ENCODE measurements around the gene LRRC8C. TPM values are rescaled to one million over a fixed set of nuclear protein-coding genes. Genes with fewer than 3 reads are reported as not detected.

Gene LRRC8C
- total and polyA plus RNA-seq, 2 experiments from 2014 or later = 0.70 to 1.5 TPM

DNA sequence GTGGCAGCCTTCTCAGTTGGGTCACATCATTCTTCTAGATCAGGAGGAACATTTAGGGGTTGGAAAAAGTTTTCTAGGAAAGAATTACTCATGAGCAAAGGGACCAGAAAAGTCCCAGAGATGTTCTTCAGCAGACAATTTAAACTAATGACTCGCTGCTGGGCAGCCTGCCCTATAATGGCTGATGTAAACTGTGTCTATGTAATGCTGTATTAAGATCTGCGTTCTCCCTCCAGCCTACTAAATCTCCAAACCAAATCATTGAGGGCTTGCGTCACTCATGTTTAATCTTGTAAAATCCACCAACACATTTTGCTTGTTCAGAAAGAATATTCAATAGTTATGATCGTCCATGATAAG, 92.1 kb downstream of the LRRC8C start:
- peaks cover 4% of the 10 kb centered on the region for H3K4me1 ChIP-seq (ENCODE audit: insufficient read depth)
- no peak for TF ChIP-seq CTCF (IDR thresholded peaks at IDR 0.05; ENCODE audit: poor library complexity)
- no peak for TF ChIP-seq EZH2phosphoT487 (IDR thresholded peaks at IDR 0.05; ENCODE audit: low read depth, severe bottlenecking, unreplicated experiment)
- TF ChIP-seq EZH2 (IDR thresholded peaks at IDR 0.05; ENCODE audit: borderline replicate concordance) = no peak
- no peaks in the 10 kb centered on the region for H3K9me2 ChIP-seq (replicated peaks; ENCODE audit: insufficient read depth)
- H3K79me2 ChIP-seq = no peaks in the 10 kb centered on the region
- no peak overlapping the region for H2AFZ ChIP-seq
- WGBS (ENCODE audit: low lambda C conversion rate, missing lambda C conversion rate) = 80% methylated on average over 4 of the region's 4 CpGs
- no peaks in the 10 kb centered on the region for H3K27me3 ChIP-seq
- no peak overlapping the region for H3K4me3 ChIP-seq
- no peak overlapping the region for H3K4me2 ChIP-seq
- no peaks in the 10 kb centered on the region for H3K9me3 ChIP-seq (ENCODE audit: low read depth)
- H3K36me3 ChIP-seq (replicated peaks; ENCODE audit: insufficient read depth, low read depth) = no peaks in the 10 kb centered on the region
- H4K20me1 ChIP-seq (ENCODE audit: insufficient read depth, poor library complexity, severe bottlenecking) = no peaks in the 10 kb centered on the region
- DNase-seq (ENCODE audit: low spot score) = peak; percentile 27
- H3K27ac ChIP-seq = no peak overlapping the region

DNA sequence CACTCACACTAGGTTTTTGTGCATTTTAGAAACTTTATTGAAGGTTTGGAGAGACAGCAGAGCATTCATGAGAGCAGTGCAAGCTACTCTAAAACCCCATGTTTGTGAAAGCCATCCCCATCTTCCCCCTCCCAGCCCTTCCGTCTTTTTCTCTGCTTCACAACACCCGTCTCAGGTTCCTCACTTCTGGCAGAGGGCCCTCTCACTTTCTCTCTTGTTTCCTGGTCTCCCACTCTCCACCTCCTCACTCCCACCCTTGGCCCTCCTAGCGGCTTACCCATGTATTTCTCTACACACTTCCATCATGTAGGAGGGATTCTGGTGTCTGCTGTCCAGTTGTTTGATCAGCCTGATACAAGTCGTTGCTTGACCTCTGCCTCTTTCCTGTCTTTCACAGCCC, 92.7 kb downstream of the LRRC8C start:
- WGBS (ENCODE audit: low lambda C conversion rate, missing lambda C conversion rate) = 83% methylated on average over 4 of the region's 4 CpGs
- Histone ChIP-seq H3K9me2 (replicated peaks; ENCODE audit: insufficient read depth) (no peaks in the 10 kb centered on the region), H2AFZ (no peak overlapping the region), H3K4me3 (no peak overlapping the region), H3K79me2 (no peaks in the 10 kb centered on the region), H3K27ac (no peak overlapping the region), H3K27me3 (no peaks in the 10 kb centered on the region), H4K20me1 (ENCODE audit: insufficient read depth, poor library complexity, severe bottlenecking) (no peaks in the 10 kb centered on the region), H3K9me3 (ENCODE audit: low read depth) (no peaks in the 10 kb centered on the region), H3K4me2 (no peak overlapping the region), H3K36me3 (replicated peaks; ENCODE audit: insufficient read depth, low read depth) (no peaks in the 10 kb centered on the region), H3K4me1 (ENCODE audit: insufficient read depth) (no peaks in the 10 kb centered on the region)
- DNase-seq (ENCODE audit: low spot score) = no peak
- TF ChIP-seq CTCF (IDR thresholded peaks at IDR 0.05; ENCODE audit: poor library complexity) (no peak), EZH2phosphoT487 (IDR thresholded peaks at IDR 0.05; ENCODE audit: low read depth, severe bottlenecking, unreplicated experiment) (no peak), EZH2 (IDR thresholded peaks at IDR 0.05; ENCODE audit: borderline replicate concordance) (no peak)

DNA sequence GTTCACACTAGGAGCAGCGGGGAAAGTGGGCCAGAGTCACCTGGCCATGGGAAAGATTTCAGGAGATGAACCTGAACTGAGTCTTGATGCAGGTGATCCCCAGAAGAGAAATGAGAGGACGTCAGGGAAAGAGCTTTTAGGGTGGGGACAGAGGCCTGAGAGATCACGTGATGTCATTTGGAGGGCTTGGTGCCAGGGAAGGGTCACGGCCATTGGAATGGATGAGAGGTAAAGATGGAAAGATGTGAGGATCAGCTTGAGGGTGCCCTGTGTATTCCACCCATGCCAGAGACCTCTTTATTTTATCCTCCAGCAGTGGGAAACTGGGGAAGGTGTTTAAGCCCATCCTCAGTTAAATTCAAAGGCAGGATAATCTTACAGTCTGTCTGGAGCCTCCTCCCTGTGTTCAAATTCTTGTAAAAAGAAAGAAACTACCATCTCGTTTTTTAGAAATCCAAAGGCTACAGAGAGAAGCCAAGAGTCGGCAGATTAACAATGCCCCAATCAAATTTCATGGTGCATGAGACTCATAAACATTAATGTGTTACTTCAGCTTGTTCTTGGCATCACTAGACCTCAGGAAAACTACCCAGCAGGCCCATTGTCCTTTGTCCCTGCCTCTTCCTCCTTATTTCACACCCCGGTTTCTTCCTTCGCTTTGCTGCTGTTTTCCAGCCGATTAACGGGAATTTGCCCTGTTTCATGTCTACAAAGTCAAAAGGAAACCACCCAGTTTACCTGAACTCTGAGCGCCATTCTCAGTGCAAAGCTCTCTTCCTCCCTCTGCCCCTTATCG, 94.8 kb downstream of the LRRC8C start:
- Histone ChIP-seq H3K79me2 (no peaks in the 10 kb centered on the region), H3K9me3 (ENCODE audit: low read depth) (no peaks in the 10 kb centered on the region), H3K27me3 (no peaks in the 10 kb centered on the region), H3K9me2 (replicated peaks; ENCODE audit: insufficient read depth) (no peaks in the 10 kb centered on the region), H2AFZ (no peak overlapping the region), H3K4me3 (no peak overlapping the region), H3K4me2 (no peak overlapping the region), H3K4me1 (ENCODE audit: insufficient read depth) (no peaks in the 10 kb centered on the region), H3K36me3 (replicated peaks; ENCODE audit: insufficient read depth, low read depth) (no peaks in the 10 kb centered on the region), H3K27ac (no peak overlapping the region), H4K20me1 (ENCODE audit: insufficient read depth, poor library complexity, severe bottlenecking) (no peaks in the 10 kb centered on the region)
- no peak for DNase-seq (ENCODE audit: low spot score)
- 86% methylated on average over 12 of the region's 12 CpGs for WGBS (ENCODE audit: low lambda C conversion rate, missing lambda C conversion rate)
- no peak for TF ChIP-seq EZH2phosphoT487 (IDR thresholded peaks at IDR 0.05; ENCODE audit: low read depth, severe bottlenecking, unreplicated experiment)
- no peak for TF ChIP-seq EZH2 (IDR thresholded peaks at IDR 0.05; ENCODE audit: borderline replicate concordance)
- TF ChIP-seq CTCF (IDR thresholded peaks at IDR 0.05; ENCODE audit: poor library complexity) = no peak

Measured in hepatocyte (in vitro differentiated cells).